ENCODE measurements around the gene MYOM3.

The MYOM3 gene

DNA sequence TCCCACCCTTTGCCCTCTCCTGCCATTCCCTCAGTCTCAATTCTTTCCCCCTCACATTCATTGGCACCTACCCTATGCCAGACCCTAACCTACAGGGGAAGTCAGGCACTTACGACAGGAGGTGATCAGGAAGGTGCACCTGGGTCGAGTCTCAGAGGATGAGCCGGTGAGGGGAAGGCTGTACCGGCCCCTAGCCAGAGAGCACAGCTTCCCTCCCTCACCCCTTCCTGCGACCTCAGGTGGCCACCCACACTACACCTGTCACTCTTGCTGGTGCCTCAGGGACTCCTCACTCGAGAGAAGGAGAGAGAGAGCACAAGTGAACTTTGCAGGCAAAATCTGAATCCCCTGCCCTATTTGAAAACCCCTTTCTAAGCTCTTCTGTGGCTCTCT lies 1.7 kb upstream of the MYOM3 start:
- no peak for DNase-seq

DNA sequence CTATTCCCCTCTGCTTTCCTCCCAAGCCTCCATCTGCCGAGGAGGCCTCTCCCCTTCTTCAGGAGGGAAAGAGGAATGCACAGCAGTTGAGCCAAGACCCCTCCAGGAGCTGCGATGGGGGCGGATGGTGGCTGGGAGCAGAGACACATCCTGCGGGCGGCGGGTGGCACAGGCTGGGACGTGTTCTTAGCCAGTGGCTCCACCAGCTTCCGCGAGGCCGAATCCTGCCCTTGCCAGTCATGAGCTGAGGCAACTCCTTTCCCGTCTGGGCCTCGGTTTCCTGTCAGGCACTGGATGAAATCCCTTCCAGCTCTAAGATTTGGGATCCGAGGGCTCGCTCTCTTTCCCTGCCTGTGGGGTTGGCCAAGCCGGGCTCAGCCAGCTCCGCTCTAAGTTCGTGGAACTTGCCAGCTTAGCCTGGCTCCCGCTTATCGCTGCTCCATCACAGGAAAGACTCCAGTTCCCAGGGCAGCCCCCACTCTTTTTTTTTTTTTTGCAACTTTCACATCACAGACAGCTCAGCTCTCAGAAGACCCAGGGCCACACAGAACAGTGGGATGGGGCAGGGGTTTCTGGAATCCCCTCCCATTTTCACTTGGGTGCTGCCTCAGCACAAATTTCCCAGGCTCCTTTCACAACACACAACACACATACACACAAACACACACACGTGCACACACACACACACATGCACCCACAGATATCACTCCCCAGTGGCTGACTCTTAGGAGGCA lies 506 bp downstream of the MYOM3 start:
- DNase-seq: no peak

DNA sequence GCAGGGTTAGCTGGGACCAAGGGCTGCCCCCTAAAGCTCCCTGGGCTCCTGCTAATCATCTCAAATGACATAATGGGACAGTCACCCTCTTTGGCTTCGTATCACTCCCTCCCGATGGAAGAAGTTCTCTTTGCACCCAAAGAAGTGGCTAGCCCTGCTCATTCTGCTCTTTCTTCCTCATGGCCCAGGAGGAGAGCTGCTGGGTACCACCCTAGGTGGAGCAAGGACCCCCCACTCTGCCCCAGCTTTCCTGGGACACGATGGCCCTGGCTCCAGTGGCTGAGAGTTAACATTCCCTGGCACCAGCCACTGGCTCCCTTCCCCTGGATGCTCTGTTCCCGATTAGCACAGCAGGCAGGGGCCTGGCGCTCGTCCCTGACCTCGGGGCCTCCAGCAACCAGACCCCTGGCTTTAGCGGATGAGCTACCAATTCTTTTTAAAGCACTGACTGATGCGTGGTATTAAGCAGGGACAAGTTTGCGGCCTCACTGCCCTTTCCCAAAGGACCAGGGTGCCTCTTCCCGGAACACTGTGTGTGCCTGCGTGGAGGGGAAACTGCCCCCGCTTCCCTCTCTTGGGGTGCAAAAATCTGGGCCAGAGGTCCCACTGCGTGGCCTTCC lies 1.2 kb downstream of the MYOM3 start:
- DNase-seq: no peak

DNA sequence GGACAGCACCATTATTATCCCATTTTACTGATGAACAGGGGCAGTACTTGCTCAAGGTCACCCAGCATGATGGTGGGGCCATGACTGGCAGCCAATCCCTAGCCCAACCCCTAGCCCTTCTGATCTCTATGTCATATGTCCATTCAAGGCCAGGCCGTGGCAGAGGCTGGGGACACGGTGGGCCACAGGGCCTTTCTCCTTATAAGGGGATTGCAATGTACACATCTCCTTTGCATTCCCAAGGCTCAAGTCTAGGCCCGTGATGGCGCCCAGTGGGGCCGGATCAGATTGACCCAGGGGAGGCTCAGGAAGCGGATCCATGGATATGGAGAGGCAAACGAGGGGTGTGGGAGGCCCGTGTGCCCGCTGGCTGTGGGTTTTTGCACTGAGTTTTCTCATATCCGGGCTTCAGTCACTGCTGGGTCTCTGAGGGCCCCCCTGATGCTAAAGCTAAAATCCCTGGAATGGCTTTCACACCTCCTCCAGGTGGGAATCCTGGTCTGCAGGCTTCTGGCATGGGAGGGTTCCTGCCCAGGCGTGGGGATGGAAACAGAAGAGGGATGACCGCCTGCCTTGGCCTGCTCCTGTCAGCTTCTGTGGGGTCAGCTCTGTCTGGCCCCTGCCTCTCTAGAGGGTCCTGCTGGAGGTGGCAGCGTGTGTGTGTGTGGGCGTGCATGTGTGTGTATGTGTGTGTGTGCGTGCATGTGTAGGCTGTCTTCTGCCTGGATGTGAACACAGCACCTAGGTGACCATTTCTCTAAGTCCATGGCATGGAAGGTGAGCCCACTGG lies 2.1 kb downstream of the MYOM3 start:
- no peak for DNase-seq

GRCh38 chr1:24109166-24109483 lies 2.8 kb downstream of the MYOM3 start:
- DNase-seq: no peak

DNA sequence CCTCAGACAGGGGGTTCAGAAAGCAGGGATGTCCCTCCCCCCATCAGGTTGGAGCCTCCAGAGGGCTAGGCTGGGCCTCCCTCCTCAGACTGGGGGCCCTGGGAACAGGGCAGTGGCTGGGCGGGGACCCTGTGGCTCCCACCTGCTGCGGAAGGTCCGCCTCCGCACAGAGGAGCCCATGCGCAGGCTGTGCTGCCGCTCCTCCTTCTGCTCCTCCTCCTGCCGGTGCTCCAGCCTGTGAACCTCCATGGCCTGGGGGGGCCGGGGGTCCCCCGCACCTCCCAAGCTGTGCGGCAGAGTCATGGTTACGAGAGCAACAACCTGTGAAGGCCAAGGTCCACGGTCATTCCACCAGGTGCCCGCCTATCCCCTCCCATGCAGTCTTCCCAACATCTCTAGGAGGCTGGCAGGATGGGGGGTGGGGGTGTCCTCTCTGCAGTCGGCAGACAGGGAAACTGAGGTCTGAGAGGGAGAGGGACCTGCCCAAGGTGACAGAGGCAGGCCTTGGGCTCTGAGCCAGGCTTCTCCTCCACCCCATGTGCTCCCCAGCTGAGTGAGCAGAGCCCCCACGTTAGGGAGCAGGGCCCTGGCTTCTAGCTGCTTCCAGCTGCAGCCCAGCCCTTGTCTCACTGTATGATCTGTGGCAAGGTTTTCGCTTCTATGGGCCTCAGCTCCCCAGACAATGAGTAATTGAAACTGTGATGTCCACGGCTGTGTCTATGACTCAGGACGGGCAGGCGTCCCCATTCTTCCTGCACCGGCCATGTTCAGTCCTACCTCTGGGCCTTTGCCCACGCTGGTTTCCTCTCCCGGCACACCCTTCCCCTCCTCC lies 3.4 kb downstream of the MYOM3 start:
- no peak for DNase-seq

- DNase-seq: no peak
Observed at GRCh38 chr1:24107462-24108138, 4.3 kb downstream of the MYOM3 start.

DNA sequence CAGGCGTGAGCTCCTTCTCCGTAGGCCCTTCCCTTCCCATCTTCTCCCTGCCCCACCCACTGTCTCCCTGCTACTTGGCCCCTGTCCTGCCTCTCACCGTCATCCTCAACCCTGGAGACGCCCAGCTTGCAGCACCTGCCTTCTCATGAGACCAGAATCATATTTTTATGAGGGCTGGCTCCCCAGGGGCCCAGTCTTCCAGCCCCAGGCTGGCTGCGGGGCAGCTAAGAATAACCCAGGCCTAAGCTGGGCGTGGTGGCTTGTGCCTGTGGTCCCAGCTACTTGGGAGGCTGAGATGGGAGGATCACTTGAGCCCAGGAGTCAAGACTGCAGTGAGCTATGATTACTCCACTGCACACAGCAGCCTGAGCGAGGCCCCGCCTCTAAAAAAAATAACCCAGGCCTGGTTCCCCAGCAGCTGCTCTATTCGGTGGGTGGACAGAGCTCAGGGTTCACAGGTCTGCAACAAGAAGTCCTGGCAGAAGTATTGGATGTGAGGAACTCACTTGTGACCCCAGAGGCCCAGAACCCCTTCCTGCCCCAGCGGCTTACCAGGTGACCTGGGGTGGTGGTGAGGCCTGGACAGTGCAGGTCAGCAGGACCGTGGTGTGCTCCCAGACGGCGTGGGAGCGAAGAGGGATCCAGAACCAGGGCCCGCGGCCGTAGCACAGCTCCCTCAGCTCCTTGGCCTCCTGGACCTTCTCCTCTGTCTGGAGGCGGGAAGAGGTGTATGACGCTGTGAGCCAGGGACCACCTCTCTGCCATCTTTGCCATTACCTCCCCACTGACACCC lies 6.4 kb downstream of the MYOM3 start:
- no peak for DNase-seq

DNA sequence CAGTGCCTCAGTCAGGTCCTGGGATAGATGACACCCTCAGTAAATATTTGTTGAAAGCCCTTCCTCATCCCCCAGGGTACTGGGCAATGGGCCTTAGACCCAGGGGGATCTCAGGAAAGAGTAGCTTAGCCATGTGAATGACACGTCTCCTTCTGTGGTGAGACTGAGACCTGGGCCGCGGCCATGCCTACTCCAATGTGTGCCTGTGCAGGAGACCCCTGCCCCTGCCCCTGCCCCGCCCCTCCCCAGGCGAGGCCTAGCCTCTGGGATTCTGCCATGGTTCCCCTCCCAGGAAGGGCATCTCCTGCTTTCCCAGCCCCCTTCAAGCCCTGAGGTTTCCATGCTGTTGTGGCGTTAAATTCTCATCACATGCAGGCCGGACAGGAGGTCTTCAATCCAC lies 7.1 kb downstream of the MYOM3 start:
- no peak for DNase-seq

- DNase-seq: no peak
Observed at GRCh38 chr1:24103879-24104278, 8.1 kb downstream of the MYOM3 start.

DNA sequence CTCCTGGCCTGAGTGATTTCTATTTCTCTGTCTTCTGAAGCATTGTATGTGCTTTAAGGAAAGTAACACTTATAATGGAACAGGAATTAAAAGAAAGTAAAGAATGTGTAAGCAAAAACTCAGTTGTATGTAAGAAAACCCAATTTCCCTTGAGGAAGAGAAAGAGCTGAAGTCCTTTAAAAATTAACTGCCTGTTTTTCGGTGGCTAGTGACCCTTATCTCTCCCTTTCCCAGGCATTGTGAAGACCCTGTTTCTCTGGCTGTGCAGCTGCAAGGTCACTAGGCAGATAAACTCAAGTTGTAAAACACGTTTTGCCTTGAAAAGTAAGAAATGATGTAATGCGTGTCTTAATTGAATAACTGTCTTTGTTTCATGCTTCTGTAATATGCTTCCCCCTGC lies 8.5 kb downstream of the MYOM3 start:
- DNase-seq: no peak

DNA sequence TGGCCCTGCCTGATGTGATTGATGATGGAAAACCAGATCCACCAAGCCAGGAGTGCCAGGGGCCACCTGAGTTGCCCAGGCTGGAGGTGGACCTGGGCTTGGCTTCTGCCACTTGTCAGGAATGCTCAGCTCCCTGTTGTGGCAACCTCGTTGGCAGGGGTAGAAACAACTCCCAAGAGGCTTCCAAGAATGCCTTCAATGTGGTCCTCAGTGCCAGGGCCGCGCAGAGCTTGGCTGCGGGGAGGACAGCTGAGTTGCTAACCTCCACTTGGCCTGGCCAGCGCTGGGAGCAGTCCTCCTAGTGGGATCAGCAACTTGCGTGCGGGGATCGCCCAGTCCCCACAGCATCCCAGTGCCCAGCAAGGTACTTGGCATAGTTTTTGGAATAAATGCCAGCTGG lies 9.0 kb downstream of the MYOM3 start:
- no peak for DNase-seq

DNA sequence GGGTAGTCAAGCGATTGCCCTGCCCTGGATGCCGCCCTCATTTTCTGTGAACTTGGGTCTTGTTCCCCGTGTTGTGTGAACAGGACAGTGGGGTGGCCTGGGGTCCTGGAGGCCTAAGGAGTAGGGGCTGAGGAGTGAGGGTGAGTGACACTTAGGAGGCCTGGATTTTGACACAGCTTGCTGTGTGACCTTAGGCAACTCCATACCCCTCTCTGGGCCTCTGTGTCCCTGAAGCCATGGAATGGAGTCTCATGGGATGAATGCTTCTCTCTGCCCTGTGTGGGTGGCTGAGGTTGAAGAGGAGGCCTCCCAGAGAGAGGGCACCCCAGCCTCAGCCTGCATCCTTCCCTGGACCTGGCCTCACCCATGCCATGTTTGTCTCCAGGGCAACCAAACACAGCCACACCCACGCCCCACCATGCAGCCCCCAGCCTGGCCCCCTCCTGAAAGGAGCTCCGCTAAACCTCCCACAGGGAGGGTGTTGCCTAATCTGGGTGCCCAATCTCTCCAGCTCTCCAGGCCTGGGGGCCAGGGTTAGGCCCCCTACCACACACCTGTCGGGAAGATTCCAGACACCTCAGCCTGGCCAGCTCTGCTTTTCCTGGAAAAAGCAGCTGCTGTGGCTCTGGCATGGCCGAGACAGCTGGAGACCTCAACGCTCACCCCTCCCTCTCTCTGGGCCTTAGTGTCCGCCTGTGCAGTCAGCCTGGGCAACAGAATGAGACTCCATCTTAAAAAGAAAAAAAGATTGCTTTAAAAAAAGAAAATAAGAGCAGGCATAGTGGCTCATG lies 9.9 kb downstream of the MYOM3 start:
- DNase-seq: no peak

DNA sequence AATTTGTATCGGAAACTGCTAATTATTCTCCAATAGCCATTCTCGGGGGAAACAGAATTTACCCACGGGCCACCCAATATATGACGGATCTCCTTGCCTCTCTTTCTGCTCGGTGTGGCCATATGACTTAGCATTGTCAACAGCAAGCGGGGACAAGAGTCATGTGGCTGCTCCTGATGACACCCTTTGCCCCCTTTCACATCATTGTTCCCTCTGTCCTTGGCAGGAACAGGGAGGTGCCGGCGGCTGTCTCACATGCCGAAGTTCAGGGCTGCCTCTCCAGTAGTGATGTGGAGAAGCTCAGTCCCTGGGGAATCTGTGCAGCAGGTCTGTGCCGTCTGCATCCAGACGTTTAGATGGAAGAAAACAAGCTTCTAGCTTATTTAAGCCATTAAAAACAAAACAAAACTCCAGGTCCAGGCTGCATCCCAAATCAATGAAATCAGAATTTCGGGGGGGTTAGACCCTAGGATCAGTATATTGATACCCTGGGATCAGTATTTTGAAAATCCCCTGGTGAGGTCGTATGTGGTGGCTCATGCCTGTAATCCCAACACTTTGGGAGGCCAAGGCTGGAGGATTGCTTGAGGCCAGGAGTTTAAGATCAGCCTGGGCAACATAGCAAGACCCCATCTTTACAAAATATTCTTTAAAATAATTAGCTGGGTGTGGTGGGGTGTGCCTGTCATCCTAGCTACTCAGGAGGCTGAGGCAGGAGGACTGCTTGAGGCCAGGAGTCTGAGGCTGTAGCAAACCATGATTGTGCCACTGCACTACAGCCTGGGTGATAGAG lies 10.8 kb downstream of the MYOM3 start:
- no peak for DNase-seq

- DNase-seq: no peak
Observed at GRCh38 chr1:24098943-24099638, 12.8 kb downstream of the MYOM3 start.

DNA sequence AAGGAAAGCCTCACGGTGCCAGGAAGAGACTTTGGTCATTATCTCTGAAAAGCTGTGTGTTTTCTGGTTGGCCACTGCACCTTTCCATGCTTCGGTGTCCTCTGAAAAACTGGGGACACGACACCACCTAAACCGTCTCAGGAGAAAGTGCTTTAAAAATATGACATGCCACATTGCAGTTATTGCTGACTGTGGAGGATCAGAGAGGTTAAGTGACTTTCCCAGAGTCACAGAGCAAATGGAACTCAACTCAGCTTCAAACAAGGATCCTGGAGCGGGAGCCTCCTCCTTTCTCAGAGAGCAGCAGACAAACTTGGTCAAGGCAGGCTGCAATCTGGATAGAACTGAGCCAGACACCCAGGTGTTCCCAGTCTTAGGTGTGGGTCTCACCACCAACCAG lies 13.8 kb downstream of the MYOM3 start:
- DNase-seq: no peak

GRCh38 chr1:24097663-24098062 lies 14.3 kb downstream of the MYOM3 start:
- DNase-seq: no peak

DNA sequence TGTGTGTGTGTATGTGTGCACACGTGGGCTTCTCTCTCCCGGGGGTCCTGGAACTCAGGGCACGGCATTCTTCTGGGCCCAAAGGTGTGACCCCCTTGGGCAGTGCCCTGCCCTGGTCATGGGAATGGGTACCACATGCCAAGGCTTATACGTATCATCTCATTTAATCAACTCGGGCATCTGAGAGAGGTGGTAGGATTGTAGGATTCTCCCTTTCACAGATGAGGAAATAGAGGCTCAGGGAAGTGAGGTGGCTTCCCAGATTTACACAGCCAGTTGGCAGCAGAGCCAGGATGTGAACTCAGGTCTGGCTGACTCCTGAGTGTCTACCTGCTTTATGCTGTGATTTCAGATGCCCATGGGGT lies 15.2 kb downstream of the MYOM3 start:
- no peak for DNase-seq

- DNase-seq: no peak
Observed at GRCh38 chr1:24096009-24096738, 15.8 kb downstream of the MYOM3 start.

Measured in activated CD8-positive, alpha-beta memory T cell treated with anti-CD3 and anti-CD28 coated beads, Interleukin-2, amount 50 U/mL, for 48 hours (primary cell).